Esophagus squamous epithelium (tissue), 4 donors: ENCODE measurements around the gene ZNHIT1.

Experiments used
- POLR2A ChIP-seq, 4 donors: fragments of 450-650 bp; IDR thresholded peaks; one replicate each; pipeline ENCODE4 v1.6.1; 2017; ENCODE audit warnings: antibody characterized with exemption in 4 of 4, mild to moderate bottlenecking in 4 of 4, moderate library complexity in 3 of 4
- TF ChIP-seq, protein P1 (sequence below), 6 experiments: fragments of 450-650 bp in 4 of 6; fragments of 200-600 bp in 2 of 6; sonication (generic) in 2 of 6; IDR thresholded peaks; one replicate each; pipeline ENCODE4 v1.5.1; 2016 to 2019; ENCODE audit warnings: antibody characterized with exemption in 6 of 6, mild to moderate bottlenecking in 4 of 6, moderate library complexity in 4 of 6

DNA sequence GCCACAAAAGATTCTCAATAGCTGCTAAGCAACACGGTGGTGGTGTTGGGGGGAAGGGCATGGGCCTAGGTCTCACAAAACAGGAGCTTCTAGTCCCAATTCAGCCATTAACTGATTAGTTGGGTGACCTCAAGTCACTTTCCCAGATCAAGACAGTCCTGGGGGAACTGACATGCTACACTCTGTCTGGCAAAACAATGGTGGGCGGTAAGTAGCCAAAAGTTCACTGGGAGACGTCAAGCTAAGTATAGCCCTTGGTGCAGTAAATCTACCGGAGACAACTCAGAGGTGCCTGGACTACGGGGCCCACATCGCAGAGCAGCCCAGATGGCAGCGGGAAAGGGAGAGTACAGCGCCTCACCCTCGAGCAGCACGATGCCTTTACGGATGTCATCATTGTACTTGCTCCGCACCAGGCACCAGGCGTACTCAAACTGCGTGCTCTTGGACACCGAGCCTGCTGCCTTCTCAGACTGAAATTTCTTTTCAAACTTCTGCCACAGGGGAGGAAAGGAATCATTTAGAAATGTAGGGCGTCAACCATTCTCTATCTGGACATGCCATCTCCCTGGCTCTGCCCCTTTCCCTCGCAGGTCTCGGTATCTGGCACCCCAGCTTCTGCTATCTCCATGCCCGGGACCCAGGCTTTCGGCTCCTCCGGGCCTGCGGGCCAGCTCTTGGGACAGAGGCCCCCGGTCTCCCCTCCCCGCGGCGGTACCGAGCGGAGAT, 25.8 kb downstream of the ZNHIT1 start:
- no peak for TF ChIP-seq POLR2A (IDR thresholded peaks at IDR 0.05)
- TF ChIP-seq, protein P1, sequence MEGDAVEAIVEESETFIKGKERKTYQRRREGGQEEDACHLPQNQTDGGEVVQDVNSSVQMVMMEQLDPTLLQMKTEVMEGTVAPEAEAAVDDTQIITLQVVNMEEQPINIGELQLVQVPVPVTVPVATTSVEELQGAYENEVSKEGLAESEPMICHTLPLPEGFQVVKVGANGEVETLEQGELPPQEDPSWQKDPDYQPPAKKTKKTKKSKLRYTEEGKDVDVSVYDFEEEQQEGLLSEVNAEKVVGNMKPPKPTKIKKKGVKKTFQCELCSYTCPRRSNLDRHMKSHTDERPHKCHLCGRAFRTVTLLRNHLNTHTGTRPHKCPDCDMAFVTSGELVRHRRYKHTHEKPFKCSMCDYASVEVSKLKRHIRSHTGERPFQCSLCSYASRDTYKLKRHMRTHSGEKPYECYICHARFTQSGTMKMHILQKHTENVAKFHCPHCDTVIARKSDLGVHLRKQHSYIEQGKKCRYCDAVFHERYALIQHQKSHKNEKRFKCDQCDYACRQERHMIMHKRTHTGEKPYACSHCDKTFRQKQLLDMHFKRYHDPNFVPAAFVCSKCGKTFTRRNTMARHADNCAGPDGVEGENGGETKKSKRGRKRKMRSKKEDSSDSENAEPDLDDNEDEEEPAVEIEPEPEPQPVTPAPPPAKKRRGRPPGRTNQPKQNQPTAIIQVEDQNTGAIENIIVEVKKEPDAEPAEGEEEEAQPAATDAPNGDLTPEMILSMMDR (IDR thresholded peaks at IDR 0.05): no peak
